ENCODE measurements around the gene C16orf92. TPM values are rescaled to one million over a fixed set of nuclear protein-coding genes. Genes with fewer than 3 reads are reported as not detected.
A peak's percentile ranks its signal among the peaks of the same experiment; 100 is the strongest.

Gene C16orf92
- total and polyA plus RNA-seq, 2 of the 13 experiments (the other 11 are each of a cell fraction or from before 2014, with no cell fraction given), result not detected

- no peak for TF ChIP-seq NR2F6 (IDR thresholded peaks at IDR 0.05)
- peak; percentile 74 for TF ChIP-seq NR2F6 (CRISPR knock-in tag; IDR thresholded peaks at IDR 0.05)
- no peak for TF ChIP-seq ADNP (CRISPR knock-in tag; IDR thresholded peaks at IDR 0.05)
- TF ChIP-seq PATZ1 (CRISPR knock-in tag; IDR thresholded peaks at IDR 0.05), result peak; percentile 71
- TF ChIP-seq RXRA (CRISPR knock-in tag; IDR thresholded peaks at IDR 0.05), result peak; percentile 90
- TF ChIP-seq ZNF761 (CRISPR knock-in tag; conservative IDR thresholded peaks at IDR 0.05), result peak; percentile 99
- TF ChIP-seq ZNF782 (CRISPR knock-in tag; IDR thresholded peaks at IDR 0.05; ENCODE audit: borderline replicate concordance), result peak; percentile 50; the same call in 1 of the 2 replicates
- peak; percentile 93 for TF ChIP-seq ZFP37 (CRISPR knock-in tag; IDR thresholded peaks at IDR 0.05; ENCODE audit: borderline replicate concordance)
- TF ChIP-seq ZFP1 (CRISPR knock-in tag; IDR thresholded peaks at IDR 0.05), result peak; percentile 85
- no peak for TF ChIP-seq GABPA (IDR thresholded peaks at IDR 0.05; ENCODE audit: low read depth, low read length)
- TF ChIP-seq GABPA (CRISPR knock-in tag; IDR thresholded peaks at IDR 0.05; ENCODE audit: low read depth), result peak; percentile 69
- peak; percentile 85; the same call in 1 of the 2 replicates for TF ChIP-seq TOE1 (CRISPR knock-in tag; IDR thresholded peaks at IDR 0.05)
- TF ChIP-seq ZBTB39 (CRISPR knock-in tag; IDR thresholded peaks at IDR 0.05), result peak; percentile 91; the same call in 1 of the 2 replicates
- TF ChIP-seq SP2 (CRISPR knock-in tag; IDR thresholded peaks at IDR 0.05), result peak; percentile 66
- peak; percentile 67; the same call in 1 of the 2 replicates for TF ChIP-seq FOXJ3 (CRISPR knock-in tag; IDR thresholded peaks at IDR 0.05; ENCODE audit: borderline replicate concordance)
- TF ChIP-seq ISL2 (CRISPR knock-in tag; IDR thresholded peaks at IDR 0.05), result peak; percentile 69
- peak; percentile 97 for TF ChIP-seq MXI1 (IDR thresholded peaks at IDR 0.05; ENCODE audit: borderline replicate concordance, low read depth, low read length)
- peak; percentile 86; the same call in 1 of the 2 replicates for TF ChIP-seq AKAP8 (CRISPR knock-in tag; IDR thresholded peaks at IDR 0.05)
- TF ChIP-seq GATAD1 (CRISPR knock-in tag; IDR thresholded peaks at IDR 0.05), result peak; percentile 91
- TF ChIP-seq SP4 (CRISPR knock-in tag; IDR thresholded peaks at IDR 0.05), result peak; percentile 96
- TF ChIP-seq MTA1 (CRISPR knock-in tag; IDR thresholded peaks at IDR 0.05; ENCODE audit: borderline replicate concordance), result peak; percentile 33; the same call in 1 of the 2 replicates
- peak; percentile 87 for TF ChIP-seq RBM22 (optimal IDR thresholded peaks at IDR 0.05; ENCODE audit: low read length)
- TF ChIP-seq MLLT10 (CRISPR knock-in tag; IDR thresholded peaks at IDR 0.05), result no peak
- no peak for TF ChIP-seq POLR2AphosphoS2 (IDR thresholded peaks at IDR 0.05; ENCODE audit: low read depth, low read length)
- peak; percentile 83 for TF ChIP-seq EEA1 (CRISPR knock-in tag; IDR thresholded peaks at IDR 0.05; ENCODE audit: borderline replicate concordance)
- peak; percentile 40; the same call in 1 of the 2 replicates for TF ChIP-seq HMG20A (CRISPR knock-in tag; IDR thresholded peaks at IDR 0.05; ENCODE audit: borderline replicate concordance)
- TF ChIP-seq CAMTA2 (CRISPR knock-in tag; IDR thresholded peaks at IDR 0.05; ENCODE audit: borderline replicate concordance), result no peak
- TF ChIP-seq ZUFSP (CRISPR knock-in tag; IDR thresholded peaks at IDR 0.05; ENCODE audit: borderline replicate concordance), result no peak
Observed at GRCh38 chr16:30052671-30053372, 29.8 kb downstream of the C16orf92 start (continued).
